H9 (cell line): ENCODE data around the gene SLC30A5. TPM values are rescaled to one million over a fixed set of nuclear protein-coding genes. Genes with fewer than 3 reads are reported as not detected.

Experiments
- DNase-seq: peaks from one replicate; pipeline ENCODE4 v3.0.0-alpha.2; 2017
- H2AFZ ChIP-seq: one replicate; pipeline ENCODE4 v1.6.1; 2013; ENCODE audit warnings: mild to moderate bottlenecking, low read length, control low read depth, moderate library complexity
- H2AK5ac ChIP-seq: 2 replicates; pipeline ENCODE4 v1.6.1; 2013; ENCODE audit warnings: low read length, control low read depth, mixed read lengths; ENCODE audit not compliant: insufficient read length
- H2BK120ac ChIP-seq: one replicate; pipeline ENCODE4 v1.6.1; 2013; ENCODE audit warnings: low read depth, mild to moderate bottlenecking, low read length, control low read depth, inconsistent platforms; ENCODE audit not compliant: poor library complexity, severe bottlenecking
- H2BK12ac ChIP-seq: 2 replicates; pipeline ENCODE4 v1.6.1; 2013; ENCODE audit warnings: low read length, control low read depth, mixed read lengths, low read depth; ENCODE audit not compliant: insufficient read length
- H2BK15ac ChIP-seq: 2 replicates; pipeline ENCODE4 v1.6.1; 2013; ENCODE audit warnings: low read depth, low read length, control low read depth
- H2BK20ac ChIP-seq: one replicate; pipeline ENCODE4 v1.6.1; 2013; ENCODE audit warnings: low read depth, mild to moderate bottlenecking, low read length, control low read depth, inconsistent platforms; ENCODE audit not compliant: poor library complexity, severe bottlenecking
- H2BK5ac ChIP-seq: 2 replicates; pipeline ENCODE4 v1.6.1; 2013; ENCODE audit warnings: low read length, control low read depth, mixed read lengths; ENCODE audit not compliant: insufficient read length
- H3K14ac ChIP-seq: 2 replicates; pipeline ENCODE4 v1.6.1; 2013; ENCODE audit warnings: low read length, control low read depth; ENCODE audit not compliant: insufficient read depth
- H3K18ac ChIP-seq: 2 replicates; pipeline ENCODE4 v1.6.1; 2013; ENCODE audit warnings: low read depth, mild to moderate bottlenecking, mixed read lengths, low read length, control low read depth; ENCODE audit not compliant: insufficient read length
- H3K23ac ChIP-seq: 2 replicates; pipeline ENCODE4 v1.6.1; 2013; ENCODE audit warnings: low read length, control low read depth, mixed read lengths, low read depth; ENCODE audit not compliant: insufficient read length
- H3K23me2 ChIP-seq: 2 replicates; pipeline ENCODE4 v1.6.1; 2013; ENCODE audit warnings: low read depth, mild to moderate bottlenecking, mixed read lengths, low read length, control low read depth; ENCODE audit not compliant: insufficient read length, poor library complexity, severe bottlenecking
- H3K27ac ChIP-seq: 2 replicates; pipeline ENCODE4 v1.5.1; 2013; ENCODE audit warnings: low read length, control low read depth, mixed read lengths, low read depth; ENCODE audit not compliant: insufficient read length
- H3K27me3 ChIP-seq: 2 replicates; pipeline ENCODE4 v1.6.1; 2013; ENCODE audit warnings: low read length, control low read depth, inconsistent platforms; ENCODE audit not compliant: insufficient read depth
- H3K4ac ChIP-seq: 2 replicates; pipeline ENCODE4 v1.6.1; 2013; ENCODE audit warnings: low read depth, mild to moderate bottlenecking, control low read depth, inconsistent platforms, low read length, moderate library complexity
- H3K4me1 ChIP-seq: 2 replicates; pipeline ENCODE4 v1.6.1; 2013; ENCODE audit warnings: low read length, control low read depth, inconsistent platforms; ENCODE audit not compliant: insufficient read depth
- H3K4me2 ChIP-seq: 2 replicates; pipeline ENCODE4 v1.6.1; 2013; ENCODE audit warnings: low read length, control low read depth, mixed read lengths; ENCODE audit not compliant: insufficient read length, insufficient read depth
- H3K56ac ChIP-seq: 2 replicates; pipeline ENCODE4 v1.6.1; 2013; ENCODE audit warnings: low read depth, mild to moderate bottlenecking, mixed read lengths, low read length, control low read depth; ENCODE audit not compliant: insufficient read length
- H3K79me1 ChIP-seq: 2 replicates; pipeline ENCODE4 v1.6.1; 2013; ENCODE audit warnings: low read depth, mild to moderate bottlenecking, moderate library complexity, low read length, control low read depth, inconsistent platforms; ENCODE audit not compliant: insufficient read depth, poor library complexity, severe bottlenecking
- H3K79me2 ChIP-seq: 2 replicates; pipeline ENCODE4 v1.6.1; 2013; ENCODE audit warnings: low read length, control low read depth, inconsistent platforms; ENCODE audit not compliant: insufficient read depth
- H3K9ac ChIP-seq: 2 replicates; pipeline ENCODE4 v1.6.1; 2013; ENCODE audit warnings: low read length, control low read depth, mixed read lengths; ENCODE audit not compliant: insufficient read length; ENCODE audit errors: extremely low read depth
- H3K9me3 ChIP-seq: one replicate; pipeline ENCODE4 v1.6.1; 2013; ENCODE audit warnings: low read depth, low read length, inconsistent platforms; ENCODE audit not compliant: control insufficient read depth
- H3T11ph ChIP-seq: one replicate; pipeline ENCODE4 v1.6.1; 2013; ENCODE audit warnings: mild to moderate bottlenecking, low read length, control low read depth, inconsistent platforms
- H4K20me1 ChIP-seq: one replicate; pipeline ENCODE4 v1.6.1; 2013; ENCODE audit not compliant: control insufficient read depth, insufficient read length, insufficient read depth
- H4K5ac ChIP-seq: 2 replicates; pipeline ENCODE4 v1.6.1; 2013; ENCODE audit warnings: low read depth, mild to moderate bottlenecking, mixed read lengths, low read length, control low read depth; ENCODE audit not compliant: insufficient read length
- H4K8ac ChIP-seq: replicated peaks from 2 replicates; pipeline ENCODE4 v1.6.1; 2013; ENCODE audit warnings: low read length, control low read depth, mixed read lengths, low read depth; ENCODE audit not compliant: insufficient read length
- H4K91ac ChIP-seq: 2 replicates; pipeline ENCODE4 v1.6.1; 2013; ENCODE audit warnings: low read depth, mild to moderate bottlenecking, moderate library complexity, mixed read lengths, low read length, control low read depth; ENCODE audit not compliant: insufficient read length
- H3K27ac Mint-ChIP-seq, 3 experiments: 2 replicates in 2 of 3; 3 replicates in 1 of 3; pipeline ENCODE4 v1.8.0; 2020 to 2021; ENCODE audit warnings: mixed read lengths in 3 of 3, mild to moderate bottlenecking in 1 of 3, moderate library complexity in 1 of 3
- H3K27me3 Mint-ChIP-seq: 2 replicates; pipeline ENCODE4 v1.8.0; 2021; ENCODE audit warnings: low read depth, mild to moderate bottlenecking, moderate library complexity, mixed read lengths
- H3K36me3 Mint-ChIP-seq, 3 experiments: 2 replicates in 2 of 3; 3 replicates in 1 of 3; pipeline ENCODE4 v1.8.0; 2020 to 2021; ENCODE audit warnings: low read depth in 3 of 3, mixed read lengths in 3 of 3; ENCODE audit not compliant: insufficient read depth in 1 of 3
- H3K4me1 Mint-ChIP-seq, 2 experiments: 2 replicates each; pipeline ENCODE4 v1.8.0; 2020; ENCODE audit warnings: mixed read lengths in 2 of 2
- H3K4me3 Mint-ChIP-seq, 2 experiments: 2 replicates in 1 of 2; 3 replicates in 1 of 2; pipeline ENCODE4 v1.8.0; 2020 to 2021; ENCODE audit warnings: mild to moderate bottlenecking in 2 of 2, mixed read lengths in 2 of 2, moderate library complexity in 1 of 2
- H3K9me3 Mint-ChIP-seq, 2 experiments: 2 replicates in 1 of 2; 3 replicates in 1 of 2; pipeline ENCODE4 v1.8.0; 2020; ENCODE audit warnings: mild to moderate bottlenecking in 2 of 2, mixed read lengths in 2 of 2, moderate library complexity in 1 of 2
- WGBS: extraction: QIAGEN DNeasy Blood & Tissue Kit; methylation state at CpG from one replicate; pipeline ENCODE4 v1.1.7; 2013; ENCODE audit warnings: missing lambda C conversion rate, low lambda C conversion rate, mixed read lengths; ENCODE audit not compliant: insufficient read length; ENCODE audit errors: extremely low coverage; 5-methylcytosine and 5-hydroxymethylcytosine counted together
- total RNA-seq: library from RNA; stranded (reverse); gene quantifications from 2 replicates; pipeline ENCODE4 v1.2.1, GENCODE V29; 2021
- TF ChIP-seq, protein P1 (sequence below): fragments of 200-600 bp; sonication (generic); conservative IDR thresholded peaks from 3 replicates; pipeline ENCODE4 v1.8.0; 2021; ENCODE audit warnings: antibody characterized with exemption, mild to moderate bottlenecking

SLC30A5 gene
- total RNA-seq, 1 experiment from 2014 or later = 33.7 TPM

DNA sequence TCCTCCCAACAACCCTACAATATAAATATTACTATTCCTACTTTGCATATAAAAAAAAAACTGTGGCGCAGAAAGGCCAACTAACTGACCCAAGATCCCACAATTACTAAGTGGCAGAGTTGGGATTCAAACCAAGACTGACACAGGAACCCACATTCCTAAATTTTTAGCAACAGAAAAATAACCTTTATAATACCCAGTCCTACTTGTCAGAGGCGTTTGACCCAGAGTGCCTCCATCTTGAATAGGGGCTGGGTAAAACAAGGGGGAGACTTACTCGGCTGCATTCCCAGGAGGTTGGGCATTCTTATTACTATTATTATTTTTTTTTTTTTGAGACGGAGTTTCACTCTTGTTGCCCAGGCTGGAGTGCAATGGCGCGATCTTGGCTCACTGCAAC lies 2.0 kb upstream of the SLC30A5 start:
- Histone ChIP-seq H3K79me2 (no peaks in the 10 kb centered on the region; the same call in 1 of the 2 replicates), H3K27me3 (no peaks in the 10 kb centered on the region), H3K9ac (no peak overlapping the region), H3K23me2 (peaks cover 5% of the 10 kb centered on the region), H3K23ac (no peak overlapping the region), H3K27ac (no peak overlapping the region), H2AK5ac (no peak overlapping the region), H2BK5ac (no peak overlapping the region), H4K91ac (no peak overlapping the region), H3K9me3 (no peaks in the 10 kb centered on the region), H4K20me1 (no peaks in the 10 kb centered on the region), H4K5ac (no peak overlapping the region), H2BK12ac (no peak overlapping the region), H2BK120ac (no peak overlapping the region), H2BK15ac (no peak overlapping the region), H3K4me2 (no peak overlapping the region), H4K8ac (no peak overlapping the region), H3K56ac (no peak overlapping the region), H3T11ph (no peak overlapping the region), H3K18ac (no peak overlapping the region), H2BK20ac (no peak overlapping the region), H3K4me1 (no peaks in the 10 kb centered on the region; the same call in 1 of the 2 replicates), H2AFZ (no peak overlapping the region), H3K14ac (no peak overlapping the region), H3K4ac (no peak overlapping the region), H3K79me1 (peaks cover 5% of the 10 kb centered on the region)
- Mint-ChIP-seq H3K27me3 (no peaks in the 10 kb centered on the region), H3K36me3 (peaks cover 2 to 10% (median 5%) of the 10 kb centered on the region in 3 experiments), H3K27ac (no peak overlapping the region), H3K4me3 (no peak overlapping the region), H3K9me3 (no peaks in the 10 kb centered on the region), H3K4me1 (peaks cover 10 to 11% of the 10 kb centered on the region in 2 experiments)
- 100% methylated on average over 1 of the region's 6 CpGs for WGBS
- TF ChIP-seq, protein P1, sequence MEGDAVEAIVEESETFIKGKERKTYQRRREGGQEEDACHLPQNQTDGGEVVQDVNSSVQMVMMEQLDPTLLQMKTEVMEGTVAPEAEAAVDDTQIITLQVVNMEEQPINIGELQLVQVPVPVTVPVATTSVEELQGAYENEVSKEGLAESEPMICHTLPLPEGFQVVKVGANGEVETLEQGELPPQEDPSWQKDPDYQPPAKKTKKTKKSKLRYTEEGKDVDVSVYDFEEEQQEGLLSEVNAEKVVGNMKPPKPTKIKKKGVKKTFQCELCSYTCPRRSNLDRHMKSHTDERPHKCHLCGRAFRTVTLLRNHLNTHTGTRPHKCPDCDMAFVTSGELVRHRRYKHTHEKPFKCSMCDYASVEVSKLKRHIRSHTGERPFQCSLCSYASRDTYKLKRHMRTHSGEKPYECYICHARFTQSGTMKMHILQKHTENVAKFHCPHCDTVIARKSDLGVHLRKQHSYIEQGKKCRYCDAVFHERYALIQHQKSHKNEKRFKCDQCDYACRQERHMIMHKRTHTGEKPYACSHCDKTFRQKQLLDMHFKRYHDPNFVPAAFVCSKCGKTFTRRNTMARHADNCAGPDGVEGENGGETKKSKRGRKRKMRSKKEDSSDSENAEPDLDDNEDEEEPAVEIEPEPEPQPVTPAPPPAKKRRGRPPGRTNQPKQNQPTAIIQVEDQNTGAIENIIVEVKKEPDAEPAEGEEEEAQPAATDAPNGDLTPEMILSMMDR = no peak
- DNase-seq = no peak
